Activated CD4-positive, alpha-beta T cell treated with anti-CD3 and anti-CD28 coated beads, Interleukin-2, amount 10 ng/mL, durations not matched to agents 24 days and 14 days (primary cell): ENCODE measurements around the gene PLD4. TPM values are rescaled to one million over a fixed set of nuclear protein-coding genes. Genes with fewer than 3 reads are reported as not detected.
"Not testable (repeated sequence)": the region's sequence is repeated elsewhere in the genome, so short reads cannot be mapped to it uniquely, and the experiment has no call there.

ENCODE experiments used
- DNase-seq: peaks from one replicate; pipeline ENCODE4 v3.0.0; 2022
- H3K27ac Mint-ChIP-seq: one replicate; pipeline ENCODE4 v1.8.0; 2022; ENCODE audit warnings: mild to moderate bottlenecking, mixed read lengths
- H3K27me3 Mint-ChIP-seq: one replicate; pipeline ENCODE4 v1.8.0; 2022; ENCODE audit warnings: mixed read lengths
- H3K36me3 Mint-ChIP-seq: one replicate; pipeline ENCODE4 v1.8.0; 2022; ENCODE audit warnings: low read depth, mild to moderate bottlenecking, mixed read lengths
- H3K4me1 Mint-ChIP-seq: one replicate; pipeline ENCODE4 v1.8.0; 2021; ENCODE audit warnings: mixed read lengths
- H3K4me3 Mint-ChIP-seq: one replicate; pipeline ENCODE4 v1.8.0; 2022; ENCODE audit warnings: mild to moderate bottlenecking, moderate library complexity, mixed read lengths
- H3K9me3 Mint-ChIP-seq: one replicate; pipeline ENCODE4 v1.8.0; 2021; ENCODE audit warnings: mixed read lengths
- intact Hi-C: fragments of 100-400 bp; cut with micrococcal nuclease; formaldehyde crosslinking; loops from one replicate; pipeline ENCODE4 v1.15.1; 2023
- total RNA-seq: library from RNA; stranded (reverse); gene quantifications from 2 replicates; pipeline ENCODE4 v1.2.3, GENCODE V29; 2022

PLD4 gene
- total RNA-seq, 1 donor from 2014 or later = 0.21 TPM

DNA sequence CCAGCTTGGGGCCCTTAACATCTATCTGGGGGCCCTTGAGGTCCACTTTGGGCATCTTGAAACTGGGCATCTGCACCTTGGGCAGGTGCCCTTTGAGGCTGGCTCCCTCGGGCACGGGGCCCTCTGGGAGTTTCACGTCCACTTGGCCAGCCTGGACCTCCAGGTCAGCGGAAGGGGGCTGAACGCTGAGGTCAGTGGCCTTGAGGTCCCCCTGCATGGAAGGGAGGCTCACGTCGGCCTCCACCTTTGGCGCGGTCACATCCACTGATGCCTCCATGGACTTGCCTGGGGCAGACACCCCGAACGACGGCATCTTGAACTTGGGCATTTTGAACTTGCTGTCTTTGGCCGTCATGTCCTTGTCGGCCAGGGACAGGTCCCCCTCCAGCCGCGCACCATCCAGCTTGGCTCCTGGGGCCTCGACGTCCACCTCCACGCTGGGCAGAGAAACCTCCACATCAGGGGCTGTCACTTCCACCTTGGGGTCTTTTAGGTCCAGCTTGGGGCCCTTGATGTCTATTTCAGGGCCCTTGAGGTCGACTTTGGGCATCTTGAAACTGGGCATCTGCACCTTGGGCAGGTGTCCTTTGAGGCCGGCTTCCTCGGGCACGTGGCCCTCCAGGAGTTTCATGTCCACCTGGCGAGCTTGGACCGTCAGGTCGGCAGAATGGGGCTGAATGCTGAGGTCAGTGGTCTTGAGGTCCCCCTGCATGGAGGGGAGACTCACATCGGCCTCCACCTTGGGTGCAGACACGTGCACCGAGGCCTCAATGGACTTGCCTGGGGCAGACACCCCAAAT is 18.7 kb downstream of the PLD4 start:
- H3K36me3 Mint-ChIP-seq, H3K27me3 Mint-ChIP-seq, H3K4me3 Mint-ChIP-seq, H3K27ac Mint-ChIP-seq, H3K4me1 Mint-ChIP-seq, H3K9me3 Mint-ChIP-seq, intact Hi-C loops, DNase-seq: not testable (repeated sequence)

GRCh38 chr14:104944016-104944308 is 19.3 kb downstream of the PLD4 start:
- intact Hi-C loops, H3K4me1 Mint-ChIP-seq, H3K9me3 Mint-ChIP-seq, H3K27me3 Mint-ChIP-seq, H3K4me3 Mint-ChIP-seq, DNase-seq, H3K27ac Mint-ChIP-seq, H3K36me3 Mint-ChIP-seq: not testable (repeated sequence)

DNA sequence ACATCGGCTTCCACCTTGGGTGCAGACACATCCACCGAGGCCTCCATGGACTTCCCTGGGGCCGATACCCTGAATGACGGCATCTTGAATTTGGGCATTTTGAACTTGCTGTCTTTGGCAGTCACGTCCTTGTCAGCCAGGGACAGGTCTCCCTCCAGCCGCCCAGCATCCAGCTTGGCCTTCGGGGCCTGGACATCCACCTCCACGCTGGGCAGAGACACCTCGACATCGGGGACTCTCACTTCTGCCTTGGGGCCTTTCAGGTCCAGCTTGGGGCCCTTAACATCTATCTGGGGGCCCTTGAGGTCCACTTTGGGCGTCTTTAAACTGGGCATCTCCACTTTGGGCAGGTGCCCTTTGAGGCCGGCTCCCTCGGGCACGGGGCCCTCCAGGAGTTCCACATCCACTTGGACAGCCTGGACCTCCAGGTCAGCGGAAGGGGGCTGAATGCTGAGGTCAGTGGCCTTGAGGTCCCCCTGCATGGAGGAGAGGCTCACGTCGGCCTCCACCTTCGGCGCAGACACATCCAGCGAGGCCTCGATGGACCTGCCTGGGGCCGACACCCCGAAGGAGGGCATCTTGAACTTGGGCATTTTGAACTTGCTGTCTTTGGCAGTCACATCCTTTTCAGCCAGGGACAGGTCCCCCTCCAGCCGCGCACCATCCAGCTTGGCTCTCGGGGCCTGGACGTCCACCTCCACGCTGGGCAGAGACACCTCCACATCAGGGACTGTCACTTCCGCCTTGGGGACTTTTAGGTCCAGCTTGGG is 19.9 kb downstream of the PLD4 start:
- H3K4me3 Mint-ChIP-seq, H3K27ac Mint-ChIP-seq, intact Hi-C loops, H3K36me3 Mint-ChIP-seq, H3K27me3 Mint-ChIP-seq, DNase-seq, H3K4me1 Mint-ChIP-seq, H3K9me3 Mint-ChIP-seq: not testable (repeated sequence)

- H3K27ac Mint-ChIP-seq, H3K4me1 Mint-ChIP-seq, intact Hi-C loops, H3K9me3 Mint-ChIP-seq, DNase-seq, H3K27me3 Mint-ChIP-seq, H3K4me3 Mint-ChIP-seq, H3K36me3 Mint-ChIP-seq: not testable (repeated sequence)
Observed at GRCh38 chr14:104945266-104945665, 20.6 kb downstream of the PLD4 start.

GRCh38 chr14:104945986-104946965 is 21.6 kb downstream of the PLD4 start:
- DNase-seq, H3K27me3 Mint-ChIP-seq, H3K4me1 Mint-ChIP-seq, H3K27ac Mint-ChIP-seq, H3K9me3 Mint-ChIP-seq, H3K4me3 Mint-ChIP-seq, H3K36me3 Mint-ChIP-seq, intact Hi-C loops: not testable (repeated sequence)

GRCh38 chr14:104947201-104947600 is 22.5 kb downstream of the PLD4 start:
- intact Hi-C loops = not testable (repeated sequence)

DNA sequence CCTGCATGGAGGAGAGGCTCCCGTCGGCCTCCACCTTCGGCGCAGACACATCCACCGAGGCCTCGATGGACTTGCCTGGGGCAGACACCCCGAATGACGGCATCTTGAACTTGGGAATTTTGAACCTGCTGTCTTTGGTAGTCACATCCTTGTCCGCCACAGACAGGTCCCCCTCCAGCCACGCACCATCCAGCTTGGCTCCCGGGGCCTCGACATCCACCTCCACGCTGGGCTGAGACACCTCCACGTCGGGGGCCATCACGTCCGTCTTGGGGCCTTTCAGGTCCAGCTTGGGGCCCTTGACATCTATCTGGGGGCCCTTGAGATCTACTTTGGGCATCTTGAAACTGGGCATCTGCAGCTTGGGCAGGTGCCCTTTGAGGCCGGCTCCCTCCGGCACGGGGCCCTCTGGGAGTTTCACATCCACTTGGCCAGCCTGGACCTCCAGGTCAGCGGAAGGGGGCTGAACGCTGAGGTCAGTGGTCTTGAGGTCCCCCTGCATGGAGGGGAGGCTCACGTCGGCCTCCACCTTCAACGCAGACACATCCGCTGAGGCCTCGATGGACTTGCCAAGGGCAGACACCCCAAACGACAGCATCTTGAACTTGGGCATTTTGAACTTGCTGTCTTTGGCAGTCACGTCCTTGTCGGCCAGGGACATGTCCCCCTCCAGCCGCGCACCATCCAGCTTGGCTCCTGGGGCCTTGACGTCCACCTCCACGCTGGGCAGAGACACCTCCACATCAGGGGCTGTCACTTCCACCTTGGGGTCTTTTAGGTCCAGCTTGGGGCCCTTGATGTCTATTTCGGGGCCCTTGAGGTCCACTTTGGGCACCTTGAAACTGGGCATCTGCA is 23.4 kb downstream of the PLD4 start:
- DNase-seq, H3K4me1 Mint-ChIP-seq, H3K9me3 Mint-ChIP-seq, intact Hi-C loops, H3K27me3 Mint-ChIP-seq, H3K36me3 Mint-ChIP-seq, H3K27ac Mint-ChIP-seq, H3K4me3 Mint-ChIP-seq: not testable (repeated sequence)

More at GRCh38 chr14:104947201-104947600, 22.5 kb downstream of the PLD4 start:
- H3K27me3 Mint-ChIP-seq, H3K9me3 Mint-ChIP-seq, H3K4me1 Mint-ChIP-seq, DNase-seq, H3K36me3 Mint-ChIP-seq, H3K4me3 Mint-ChIP-seq, H3K27ac Mint-ChIP-seq: not testable (repeated sequence)

DNA sequence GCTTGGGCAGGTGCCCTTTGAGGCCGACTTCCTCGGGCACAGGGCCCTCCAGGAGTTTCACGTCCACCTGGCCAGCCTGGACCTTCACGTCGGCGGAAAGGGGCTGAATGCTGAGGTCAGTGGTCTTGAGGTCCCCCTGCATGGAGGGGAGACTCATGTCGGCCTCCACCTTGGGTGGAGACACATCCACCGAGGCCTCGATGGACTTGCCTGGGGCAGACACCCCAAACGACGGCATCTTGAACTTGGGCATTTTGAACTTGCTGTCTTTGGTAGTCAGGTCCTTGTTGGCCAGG is 24.0 kb downstream of the PLD4 start:
- no peaks in the 10 kb centered on the region for H3K4me1 Mint-ChIP-seq
- intact Hi-C loops = no loop called here
- no peaks in the 10 kb centered on the region for H3K27me3 Mint-ChIP-seq
- no peak for DNase-seq
- no peaks in the 10 kb centered on the region for H3K36me3 Mint-ChIP-seq
- no peaks in the 10 kb centered on the region for H3K9me3 Mint-ChIP-seq
- H3K27ac Mint-ChIP-seq = no peak overlapping the region
- H3K4me3 Mint-ChIP-seq = no peak overlapping the region

- H3K4me3 Mint-ChIP-seq, H3K27ac Mint-ChIP-seq, intact Hi-C loops, DNase-seq, H3K4me1 Mint-ChIP-seq, H3K36me3 Mint-ChIP-seq, H3K9me3 Mint-ChIP-seq, H3K27me3 Mint-ChIP-seq: not testable (repeated sequence)
Observed at GRCh38 chr14:104949406-104949955, 24.8 kb downstream of the PLD4 start.

GRCh38 chr14:104950021-104950420 is 25.3 kb downstream of the PLD4 start:
- intact Hi-C loops = no loop called here
- Mint-ChIP-seq H3K4me3 (no peak overlapping the region), H3K4me1 (no peaks in the 10 kb centered on the region), H3K27me3 (no peaks in the 10 kb centered on the region), H3K36me3 (no peaks in the 10 kb centered on the region), H3K9me3 (no peaks in the 10 kb centered on the region), H3K27ac (no peak overlapping the region)
- no peak for DNase-seq

- intact Hi-C loops, H3K4me1 Mint-ChIP-seq, H3K36me3 Mint-ChIP-seq, H3K9me3 Mint-ChIP-seq, H3K27ac Mint-ChIP-seq, H3K4me3 Mint-ChIP-seq, DNase-seq, H3K27me3 Mint-ChIP-seq: not testable (repeated sequence)
Observed at GRCh38 chr14:104950701-104951100, 26.0 kb downstream of the PLD4 start.

GRCh38 chr14:104951863-104952657 is 27.4 kb downstream of the PLD4 start:
- H3K27me3 Mint-ChIP-seq, H3K4me1 Mint-ChIP-seq, intact Hi-C loops, H3K36me3 Mint-ChIP-seq, H3K9me3 Mint-ChIP-seq, DNase-seq, H3K27ac Mint-ChIP-seq, H3K4me3 Mint-ChIP-seq: not testable (repeated sequence)
